Middle frontal gyrus (tissue), 1 donor: ENCODE results near the gene PLSCR2.
"Not testable (repeated sequence)": the region's sequence is repeated elsewhere in the genome, so short reads cannot be mapped to it uniquely, and the experiment has no call there.

ENCODE experiments used
- DNase-seq: peaks from one replicate; pipeline ENCODE4 v3.0.0-alpha.2; 2015; ENCODE audit warnings: low spot score; ENCODE audit errors: extremely low spot score

PLSCR2 gene

GRCh38 chr3:146469150-146470017 is at the start of gene PLSCR2:
PLSCR2 (minus strand) TSS chr3:146469561; CDS start chr3:146459904, 9,657 bp downstream.
- no peak for DNase-seq

- no peak for DNase-seq
Measured at GRCh38 chr3:146517684-146518435, 48.5 kb upstream of the PLSCR2 start.

- DNase-seq = no peak
Measured at GRCh38 chr3:146513386-146514051, 44.2 kb upstream of the PLSCR2 start.

- DNase-seq = no peak
Measured at GRCh38 chr3:146511402-146512134, 42.2 kb upstream of the PLSCR2 start.

GRCh38 chr3:146507331-146508120 is 38.2 kb upstream of the PLSCR2 start:
- no peak for DNase-seq

- no peak for DNase-seq
Measured at GRCh38 chr3:146505516-146505915, 36.2 kb upstream of the PLSCR2 start.

- no peak for DNase-seq
Measured at GRCh38 chr3:146504498-146505197, 35.3 kb upstream of the PLSCR2 start.

- no peak for DNase-seq
Measured at GRCh38 chr3:146503461-146504202, 34.3 kb upstream of the PLSCR2 start.

GRCh38 chr3:146502887-146503460 is 33.6 kb upstream of the PLSCR2 start:
- DNase-seq = no peak

- no peak for DNase-seq
Measured at GRCh38 chr3:146501752-146502151, 32.4 kb upstream of the PLSCR2 start.

GRCh38 chr3:146499701-146500100 is 30.3 kb upstream of the PLSCR2 start:
- DNase-seq = no peak

- no peak for DNase-seq
Measured at GRCh38 chr3:146498002-146498736, 28.8 kb upstream of the PLSCR2 start.

- not testable (repeated sequence) for DNase-seq
Measured at GRCh38 chr3:146497145-146497843, 27.9 kb upstream of the PLSCR2 start.

- no peak for DNase-seq
Measured at GRCh38 chr3:146496726-146497125, 27.4 kb upstream of the PLSCR2 start.

GRCh38 chr3:146496251-146496650 is 26.9 kb upstream of the PLSCR2 start:
- DNase-seq = no peak

- no peak for DNase-seq
Measured at GRCh38 chr3:146493761-146494160, 24.4 kb upstream of the PLSCR2 start.

GRCh38 chr3:146493221-146493620 is 23.9 kb upstream of the PLSCR2 start:
- DNase-seq = no peak
